Lower lobe of right lung (tissue), 2 donors: Measurements from ENCODE around the gene APC. TPM values are rescaled to one million over a fixed set of nuclear protein-coding genes. Genes with fewer than 3 reads are reported as not detected.

Source experiments
- ATAC-seq, 2 donors: fragments of 200-7000 bp; cut with Tn5 transposase; one replicate each; pipeline ENCODE4 v1.9.1; 2020 to 2022; ENCODE audit warnings: mild to moderate bottlenecking in 2 of 2, moderate library complexity in 2 of 2
- DNase-seq: peaks from one replicate; pipeline ENCODE4 v3.0.0-alpha.2; 2020
- H3K27ac ChIP-seq: fragments of 200-600 bp; one replicate; pipeline ENCODE4 v1.8.0; 2022
- H3K27me3 ChIP-seq: fragments of 200-600 bp; one replicate; pipeline ENCODE4 v1.8.0; 2022; ENCODE audit warnings: low read depth
- H3K36me3 ChIP-seq: fragments of 200-600 bp; one replicate; pipeline ENCODE4 v1.8.0; 2022; ENCODE audit warnings: mild to moderate bottlenecking
- H3K4me1 ChIP-seq: fragments of 200-600 bp; one replicate; pipeline ENCODE4 v1.8.0; 2022
- H3K4me3 ChIP-seq: fragments of 200-600 bp; one replicate; pipeline ENCODE4 v1.8.0; 2022; ENCODE audit warnings: mild to moderate bottlenecking
- H3K9me3 ChIP-seq: fragments of 200-600 bp; one replicate; pipeline ENCODE4 v1.8.0; 2022
- intact Hi-C: fragments of 100-400 bp; cut with DNase I; formaldehyde crosslinking; loops from one replicate; pipeline ENCODE4 v1.11.0; 2022
- total RNA-seq: library from RNA; stranded (reverse); fragmentation: NEBNext Ultra II Directional; extraction: Animal tissue kit (Norgen Biotek cat#: 25700); gene quantifications from one replicate; pipeline ENCODE4 v1.2.1, GENCODE V29; 2021
- TF ChIP-seq, protein P1 (sequence below): fragments of 200-600 bp; IDR thresholded peaks from one replicate; pipeline ENCODE4 v1.8.0; 2022; ENCODE audit warnings: antibody characterized with exemption, mild to moderate bottlenecking
- donor health status: DM: no; HTN: yes; CAD: no; lungs with severe emphysema.

APC gene
- total RNA-seq, 1 donor from 2014 or later: 47.7 TPM

GRCh38 chr5:112795944-112796678 lies 58.4 kb downstream of the APC start:
- no peak overlapping the region for H3K27ac ChIP-seq
- ATAC-seq (no peak), DNase-seq (no peak)
- H3K4me1 ChIP-seq: no peaks in the 10 kb centered on the region
- H3K9me3 ChIP-seq: no peaks in the 10 kb centered on the region
- peaks cover 69% of the 10 kb centered on the region for H3K36me3 ChIP-seq
- no peaks in the 10 kb centered on the region for H3K27me3 ChIP-seq
- H3K4me3 ChIP-seq: no peak overlapping the region
- intact Hi-C loops: no loop called here
- TF ChIP-seq, protein P1, sequence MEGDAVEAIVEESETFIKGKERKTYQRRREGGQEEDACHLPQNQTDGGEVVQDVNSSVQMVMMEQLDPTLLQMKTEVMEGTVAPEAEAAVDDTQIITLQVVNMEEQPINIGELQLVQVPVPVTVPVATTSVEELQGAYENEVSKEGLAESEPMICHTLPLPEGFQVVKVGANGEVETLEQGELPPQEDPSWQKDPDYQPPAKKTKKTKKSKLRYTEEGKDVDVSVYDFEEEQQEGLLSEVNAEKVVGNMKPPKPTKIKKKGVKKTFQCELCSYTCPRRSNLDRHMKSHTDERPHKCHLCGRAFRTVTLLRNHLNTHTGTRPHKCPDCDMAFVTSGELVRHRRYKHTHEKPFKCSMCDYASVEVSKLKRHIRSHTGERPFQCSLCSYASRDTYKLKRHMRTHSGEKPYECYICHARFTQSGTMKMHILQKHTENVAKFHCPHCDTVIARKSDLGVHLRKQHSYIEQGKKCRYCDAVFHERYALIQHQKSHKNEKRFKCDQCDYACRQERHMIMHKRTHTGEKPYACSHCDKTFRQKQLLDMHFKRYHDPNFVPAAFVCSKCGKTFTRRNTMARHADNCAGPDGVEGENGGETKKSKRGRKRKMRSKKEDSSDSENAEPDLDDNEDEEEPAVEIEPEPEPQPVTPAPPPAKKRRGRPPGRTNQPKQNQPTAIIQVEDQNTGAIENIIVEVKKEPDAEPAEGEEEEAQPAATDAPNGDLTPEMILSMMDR: no peak

- DNase-seq (no peak), ATAC-seq (no peak)
- H3K27ac ChIP-seq: no peak overlapping the region
- H3K9me3 ChIP-seq: no peaks in the 10 kb centered on the region
- no peak overlapping the region for H3K4me3 ChIP-seq
- H3K27me3 ChIP-seq: no peaks in the 10 kb centered on the region
- no peaks in the 10 kb centered on the region for H3K4me1 ChIP-seq
- intact Hi-C loops: no loop called here
- TF ChIP-seq, protein P1: no peak
- peaks cover 62% of the 10 kb centered on the region for H3K36me3 ChIP-seq
Measured at GRCh38 chr5:112799661-112800060, 62.0 kb downstream of the APC start.

GRCh38 chr5:112800891-112801290 lies 63.2 kb downstream of the APC start:
- no peaks in the 10 kb centered on the region for H3K27me3 ChIP-seq
- no peaks in the 10 kb centered on the region for H3K9me3 ChIP-seq
- H3K4me3 ChIP-seq: no peak overlapping the region
- H3K4me1 ChIP-seq: no peaks in the 10 kb centered on the region
- DNase-seq: no peak
- TF ChIP-seq, protein P1: no peak
- no peak overlapping the region for H3K27ac ChIP-seq
- ATAC-seq: no peak
- intact Hi-C loops: no loop called here
- H3K36me3 ChIP-seq: peaks cover 52% of the 10 kb centered on the region

GRCh38 chr5:112811023-112811422 lies 73.3 kb downstream of the APC start:
- no peak for ATAC-seq

DNA sequence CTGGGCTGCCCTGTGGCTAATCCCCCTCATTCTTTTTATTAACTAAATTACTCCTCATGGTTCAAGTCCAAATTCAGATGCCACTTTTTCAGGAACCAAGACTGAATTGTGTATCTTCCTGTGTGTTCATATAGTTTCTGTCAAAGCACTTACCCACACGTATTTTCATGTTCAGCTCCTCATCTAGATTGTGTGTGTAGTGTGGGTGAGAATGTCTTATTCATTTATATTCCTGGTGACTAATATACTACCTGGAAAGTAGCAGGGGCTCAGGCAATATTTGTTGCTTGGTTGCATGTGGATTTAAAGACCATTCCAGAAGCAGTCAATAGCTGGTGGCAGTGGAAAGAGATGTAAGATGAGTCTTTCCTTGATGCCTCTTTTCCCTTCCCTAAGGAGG lies 74.9 kb downstream of the APC start:
- DNase-seq (no peak), ATAC-seq (no peak)
- intact Hi-C loops: no loop called here
- no peaks in the 10 kb centered on the region for H3K27me3 ChIP-seq
- H3K4me3 ChIP-seq: no peak overlapping the region
- H3K9me3 ChIP-seq: no peaks in the 10 kb centered on the region
- TF ChIP-seq, protein P1: no peak
- no peak overlapping the region for H3K27ac ChIP-seq
- peaks cover 39% of the 10 kb centered on the region for H3K36me3 ChIP-seq
- no peaks in the 10 kb centered on the region for H3K4me1 ChIP-seq

More at GRCh38 chr5:112811023-112811422, 73.3 kb downstream of the APC start:
- TF ChIP-seq, protein P1: no peak
- DNase-seq: no peak
- intact Hi-C loops: no loop called here
- Histone ChIP-seq H3K4me3 (no peak overlapping the region), H3K36me3 (peaks cover 24% of the 10 kb centered on the region), H3K4me1 (no peaks in the 10 kb centered on the region), H3K27me3 (no peaks in the 10 kb centered on the region), H3K9me3 (no peaks in the 10 kb centered on the region), H3K27ac (no peak overlapping the region)
